ENCODE measurements around the gene ARRDC2. TPM values are rescaled to one million over a fixed set of nuclear protein-coding genes. Genes with fewer than 3 reads are reported as not detected.
"Not testable (repeated sequence)": the region's sequence is repeated elsewhere in the genome, so short reads cannot be mapped to it uniquely, and the experiment has no call there.

ARRDC2 gene
- polyA plus RNA-seq, 3 donors, result 13.8 to 99.8 (median 23.9) TPM

- 83% methylated on average over 7 of the region's 8 CpGs for WGBS (ENCODE audit: insufficient coverage)
- H4K20me1 ChIP-seq (ENCODE audit: insufficient read depth, low read length), result no peaks in the 10 kb centered on the region
- intact Hi-C loops (cut with micrococcal nuclease), result no loop called here
- Mint-ChIP-seq H3K4me1 (peaks cover 27% of the 10 kb centered on the region), H3K36me3 (peaks cover 0 to 4% of the 10 kb centered on the region in 2 donors), H3K27ac (no peak overlapping the region), H3K9me3 (peaks cover 0 to 1% (median 0%) of the 10 kb centered on the region in 7 donors), H3K4me3 (no peak overlapping the region), H3K27me3 (ENCODE audit: low read depth in 3 of 3) (peaks cover 0 to 8% (median 3%) of the 10 kb centered on the region in 3 donors)
- no peak overlapping the region for H3K9ac ChIP-seq (ENCODE audit: insufficient read depth, low read length, poor library complexity, severe bottlenecking)
- peak in 2 of 3 donors; percentile 46 to 59 for DNase-seq
- H3K9me3 ChIP-seq (replicated peaks in 1 of 2; ENCODE audit: control insufficient read depth in 1 of 2, insufficient read depth in 1 of 2, low read length in 2 of 2), result no peaks in the 10 kb centered on the region
- H3K4me1 ChIP-seq (ENCODE audit: control insufficient read depth in 1 of 2, insufficient read depth in 2 of 2, low read length in 2 of 2), result peaks cover 14 to 22% of the 10 kb centered on the region in 2 donors
- no peaks in the 10 kb centered on the region for H3K27me3 ChIP-seq (ENCODE audit: control insufficient read depth in 2 of 2, insufficient read depth in 2 of 2, low read length in 2 of 2)
- H3K36me3 ChIP-seq (replicated peaks in 1 of 2; ENCODE audit: control insufficient read depth in 1 of 2, insufficient read depth in 2 of 2, low read length in 2 of 2), result no peaks in the 10 kb centered on the region
- TF ChIP-seq CTCF (IDR thresholded peaks at IDR 0.05), result no peak
- no peaks in the 10 kb centered on the region for H3K79me2 ChIP-seq (ENCODE audit: insufficient read depth, low read length)
- no peak overlapping the region for H2AFZ ChIP-seq (ENCODE audit: insufficient read depth, low read depth, low read length, poor library complexity, severe bottlenecking)
- no peak overlapping the region for H3K4me3 ChIP-seq (replicated peaks in 1 of 3; ENCODE audit: low read depth in 2 of 3, low read length in 3 of 3)
- H3K4me2 ChIP-seq (replicated peaks; ENCODE audit: extremely low read depth, low read length, poor library complexity, severe bottlenecking), result no peak overlapping the region
- no peak overlapping the region for H3K27ac ChIP-seq (ENCODE audit: low read depth in 1 of 2, low read length in 2 of 2)
Measured at GRCh38 chr19:18029617-18030338, 21.8 kb downstream of the ARRDC2 start.

- H3K27me3 ChIP-seq (ENCODE audit: control insufficient read depth in 2 of 2, insufficient read depth in 2 of 2, low read length in 2 of 2); H3K27me3 Mint-ChIP-seq (ENCODE audit: low read depth in 3 of 3); H3K79me2 ChIP-seq (ENCODE audit: insufficient read depth, low read length); H3K4me2 ChIP-seq (replicated peaks; ENCODE audit: extremely low read depth, low read length, poor library complexity, severe bottlenecking); intact Hi-C loops (cut with micrococcal nuclease); H3K4me3 ChIP-seq (replicated peaks in 1 of 3; ENCODE audit: low read depth in 2 of 3, low read length in 3 of 3); H3K9ac ChIP-seq (ENCODE audit: insufficient read depth, low read length, poor library complexity, severe bottlenecking); H3K9me3 ChIP-seq (replicated peaks in 1 of 2; ENCODE audit: control insufficient read depth in 1 of 2, insufficient read depth in 1 of 2, low read length in 2 of 2); H3K36me3 Mint-ChIP-seq; H3K4me3 Mint-ChIP-seq; H3K9me3 Mint-ChIP-seq; H3K36me3 ChIP-seq (replicated peaks in 1 of 2; ENCODE audit: control insufficient read depth in 1 of 2, insufficient read depth in 2 of 2, low read length in 2 of 2); H4K20me1 ChIP-seq (ENCODE audit: insufficient read depth, low read length): not testable (repeated sequence)
- peak overlapping the region in 1 of 2 donors; percentile 71 for H3K27ac ChIP-seq (ENCODE audit: low read depth in 1 of 2, low read length in 2 of 2)
- Mint-ChIP-seq H3K27ac (peak overlapping the region in 6 of 7 donors; percentile 20 to 86 (median 71)), H3K4me1 (peaks cover 33% of the 10 kb centered on the region)
- DNase-seq, result peak; percentile 40 to 74 (median 73)
- H2AFZ ChIP-seq (ENCODE audit: insufficient read depth, low read depth, low read length, poor library complexity, severe bottlenecking), result peak overlapping the region; percentile 52
- H3K4me1 ChIP-seq (ENCODE audit: control insufficient read depth in 1 of 2, insufficient read depth in 2 of 2, low read length in 2 of 2), result peaks cover 24 to 30% of the 10 kb centered on the region in 2 donors
- 6% methylated on average over 2 of the region's 5 CpGs for WGBS (ENCODE audit: insufficient coverage)
Measured at GRCh38 chr19:18031401-18031800, 23.4 kb downstream of the ARRDC2 start.

- H3K36me3 Mint-ChIP-seq; H4K20me1 ChIP-seq (ENCODE audit: insufficient read depth, low read length); H3K9ac ChIP-seq (ENCODE audit: insufficient read depth, low read length, poor library complexity, severe bottlenecking); H3K4me3 ChIP-seq (replicated peaks in 1 of 3; ENCODE audit: low read depth in 2 of 3, low read length in 3 of 3); H2AFZ ChIP-seq (ENCODE audit: insufficient read depth, low read depth, low read length, poor library complexity, severe bottlenecking); DNase-seq; H3K36me3 ChIP-seq (replicated peaks in 1 of 2; ENCODE audit: control insufficient read depth in 1 of 2, insufficient read depth in 2 of 2, low read length in 2 of 2); H3K9me3 ChIP-seq (replicated peaks in 1 of 2; ENCODE audit: control insufficient read depth in 1 of 2, insufficient read depth in 1 of 2, low read length in 2 of 2); H3K4me3 Mint-ChIP-seq; H3K27me3 Mint-ChIP-seq (ENCODE audit: low read depth in 3 of 3); H3K4me2 ChIP-seq (replicated peaks; ENCODE audit: extremely low read depth, low read length, poor library complexity, severe bottlenecking); H3K27ac Mint-ChIP-seq; H3K27me3 ChIP-seq (ENCODE audit: control insufficient read depth in 2 of 2, insufficient read depth in 2 of 2, low read length in 2 of 2); H3K79me2 ChIP-seq (ENCODE audit: insufficient read depth, low read length); H3K27ac ChIP-seq (ENCODE audit: low read depth in 1 of 2, low read length in 2 of 2); intact Hi-C loops (cut with micrococcal nuclease); H3K9me3 Mint-ChIP-seq: not testable (repeated sequence)
- no CpG with 5 or more reads among the region's 2 CpGs for WGBS (ENCODE audit: insufficient coverage)
- peaks cover 24 to 30% of the 10 kb centered on the region in 2 donors for H3K4me1 ChIP-seq (ENCODE audit: control insufficient read depth in 1 of 2, insufficient read depth in 2 of 2, low read length in 2 of 2)
- peaks cover 33% of the 10 kb centered on the region for H3K4me1 Mint-ChIP-seq
Measured at GRCh38 chr19:18032102-18032501, 24.1 kb downstream of the ARRDC2 start.

All from CD14-positive monocyte (primary cell).